K562 (cell line): ENCODE data around the gene SPAG17. TPM values are rescaled to one million over a fixed set of nuclear protein-coding genes. Genes with fewer than 3 reads are reported as not detected.

Experiments
- ATAC-seq: fragments of 200-7000 bp; cut with Tn5 transposase; 3 replicates; pipeline ENCODE4 v1.9.1; 2020; ENCODE audit warnings: moderate library complexity
- BruUV-seq: library from RNA; stranded (reverse); fragments of 400-500 nt; replicated peaks from 2 replicates; lab custom pipeline; 2021; lab: Mats Ljungman, UMichigan
- CTCF ChIA-PET: fragments of 300-600 bp; formaldehyde crosslinking; extraction: SDS; loops from one replicate; lab custom pipeline; 2021; ENCODE audit warnings: low intra/inter-chr PET ratio; lab: Yijun Ruan, JAX
- POLR2A ChIA-PET: fragments of 300-600, 350-650 bp; sonication (Branson Sonifier 250); formaldehyde crosslinking; extraction: SDS; loops from one replicate; lab custom pipeline; 2021; ENCODE audit warnings: antibody characterized with exemption, inconsistent platforms; lab: Yijun Ruan, JAX
- DNase-seq, 4 experiments: peaks; one replicate each; pipeline versions ENCODE4 v3.0.0 to v3.0.0-alpha.2; 2011 to 2018; ENCODE audit warnings: low spot score in 3 of 4, mixed read lengths in 3 of 4; ENCODE audit errors: extremely low read depth in 1 of 4
- FAIRE-seq: peaks from 2 replicates; lab custom pipeline; 2011; peaks lifted over from hg19 to GRCh38; lab: Jason Lieb, UNC
- H2AFZ ChIP-seq: 2 replicates; pipeline ENCODE4 v1.6.0; 2011; ENCODE audit warnings: low read depth, low read length, control low read depth, inconsistent platforms
- H3K27ac ChIP-seq: fragments of 200-600 bp; 3 replicates; pipeline ENCODE4 v1.8.0; 2011; ENCODE audit warnings: low read depth, mild to moderate bottlenecking, control low read depth, inconsistent platforms, low read length, moderate library complexity, mixed read lengths; ENCODE audit errors: extremely low read depth
- H3K27me3 ChIP-seq, 2 experiments: fragments of 300-600 bp in 1 of 2; 2 replicates in 1 of 2; 3 replicates in 1 of 2; pipeline versions ENCODE4 v1.6.0 to v1.8.0; 2011; ENCODE audit warnings: inconsistent platforms in 2 of 2, low read length in 2 of 2, mild to moderate bottlenecking in 1 of 2, mixed read lengths in 1 of 2, moderate library complexity in 1 of 2; ENCODE audit not compliant: control insufficient read depth in 2 of 2, insufficient read depth in 2 of 2
- H3K36me3 ChIP-seq: fragments of 300-600 bp; 3 replicates; pipeline ENCODE4 v1.8.0; 2011; ENCODE audit warnings: mild to moderate bottlenecking, low read length, inconsistent platforms; ENCODE audit not compliant: control insufficient read depth, insufficient read depth
- H3K4me1 ChIP-seq, 2 experiments: fragments of 200-600 bp in 1 of 2; replicated peaks in 1 of 2; 2 replicates in 1 of 2; 3 replicates in 1 of 2; pipeline versions ENCODE4 v1.5.1 to v1.8.0; 2011; ENCODE audit warnings: inconsistent platforms in 2 of 2, low read length in 2 of 2, mild to moderate bottlenecking in 1 of 2, mixed read lengths in 1 of 2, moderate library complexity in 1 of 2; ENCODE audit not compliant: control insufficient read depth in 2 of 2, insufficient read depth in 2 of 2
- H3K4me2 ChIP-seq: 2 replicates; pipeline ENCODE4 v1.6.1; 2011; ENCODE audit warnings: low read length, control low read depth, inconsistent platforms, mixed read lengths; ENCODE audit not compliant: insufficient read depth
- H3K4me3 ChIP-seq: fragments of 200-600 bp; sonication (generic), shearing (Covaris generic); 2 replicates; pipeline ENCODE4 v1.5.1; 2016; ENCODE audit warnings: control low read depth, inconsistent platforms
- H3K79me2 ChIP-seq: fragments of 200-600 bp; 3 replicates; pipeline ENCODE4 v1.8.0; 2011; ENCODE audit warnings: low read length, inconsistent platforms; ENCODE audit not compliant: control insufficient read depth, insufficient read depth
- H3K9ac ChIP-seq, 2 experiments: 2 replicates each; pipeline versions ENCODE4 v1.6.0 to v1.6.1; 2011; ENCODE audit warnings: low read depth in 2 of 2, low read length in 2 of 2, control low read depth in 1 of 2, inconsistent platforms in 1 of 2, mild to moderate bottlenecking in 1 of 2, mixed read lengths in 1 of 2; ENCODE audit not compliant: insufficient read depth in 1 of 2
- H3K9me1 ChIP-seq: one replicate; pipeline ENCODE4 v1.6.0; 2011; ENCODE audit warnings: inconsistent platforms, mild to moderate bottlenecking, low read length, moderate library complexity; ENCODE audit not compliant: control insufficient read depth, insufficient read depth
- H3K9me3 ChIP-seq: replicated peaks from 2 replicates; pipeline ENCODE4 v1.5.1; 2011; ENCODE audit warnings: low read depth, low read length, inconsistent platforms; ENCODE audit not compliant: control insufficient read depth, insufficient read depth
- H4K20me1 ChIP-seq: replicated peaks from 2 replicates; pipeline ENCODE4 v1.6.1; 2011; ENCODE audit warnings: low read length, inconsistent platforms, mixed read lengths; ENCODE audit not compliant: control insufficient read depth, insufficient read depth
- CLOCK ChIP-seq: fragments of 250-450 bp; sonication (Bioruptor Pico); IDR thresholded peaks from 2 replicates; pipeline ENCODE4 v1.4.0; 2020; ENCODE audit warnings: mild to moderate bottlenecking, moderate library complexity, borderline replicate concordance
- CTCF ChIP-seq, 3 experiments: IDR thresholded peaks in 2 of 3; conservative IDR thresholded peaks in 1 of 3; 2 replicates each; pipeline ENCODE4 v1.5.1; 2011 to 2012; ENCODE audit warnings: low read length in 3 of 3, mild to moderate bottlenecking in 3 of 3, control low read depth in 2 of 3, improper control_type of control experiment in 1 of 3, inconsistent platforms in 1 of 3, low read depth in 1 of 3, mixed read lengths in 1 of 3, moderate library complexity in 1 of 3; ENCODE audit not compliant: insufficient read depth in 2 of 3
- DEAF1 ChIP-seq: fragments of 450-650 bp; formaldehyde crosslinking; IDR thresholded peaks from 2 replicates; pipeline ENCODE4 v1.4.0; 2020; ENCODE audit warnings: mild to moderate bottlenecking, moderate library complexity
- HMBOX1 ChIP-seq: sonication (generic); IDR thresholded peaks from 2 replicates; pipeline ENCODE4 v1.6.1; 2016
- KLF6 ChIP-seq: fragments of 250-450 bp; sonication (Bioruptor Pico); IDR thresholded peaks from 2 replicates; pipeline ENCODE4 v1.4.0; 2020; ENCODE audit warnings: mild to moderate bottlenecking, moderate library complexity, borderline replicate concordance
- RAD21 ChIP-seq, 2 experiments: fragments of 250-450 bp in 1 of 2; fragments of 450-650 bp in 1 of 2; sonication (Bioruptor Pico) in 1 of 2; formaldehyde crosslinking in 1 of 2; IDR thresholded peaks in 1 of 2; conservative IDR thresholded peaks in 1 of 2; 2 replicates each; pipeline versions ENCODE4 v1.4.0 to v1.8.0; 2020 to 2022; ENCODE audit warnings: mild to moderate bottlenecking in 2 of 2, moderate library complexity in 1 of 2
- SMC3 ChIP-seq: conservative IDR thresholded peaks from 2 replicates; pipeline ENCODE4 v1.6.1; 2011; ENCODE audit warnings: low read depth, low read length, improper control_type of control experiment; ENCODE audit not compliant: insufficient read depth
- WGBS: fragments of 100-300 bp; shearing (Covaris generic); methylation state at CpG from one replicate; pipeline ENCODE4 v1.1.6; 2016; ENCODE audit warnings: low coverage, mixed read lengths; ENCODE audit not compliant: insufficient coverage; ENCODE audit errors: missing lambda C conversion rate; 5-methylcytosine and 5-hydroxymethylcytosine counted together
- in situ Hi-C: fragments of 300-500 bp; cut with MboI; formaldehyde crosslinking; loops from 4 replicates; pipeline ENCODE4 v1.15.0; 2018; ENCODE audit warnings: inconsistent platforms, mixed read lengths
- intact Hi-C: fragments of 100-400 bp; cut with micrococcal nuclease; formaldehyde crosslinking; loops from 2 replicates; pipeline ENCODE4 v1.14.2; 2022
- polyA plus RNA-seq, 8 experiments: library from polyadenylated mRNA; depleted of rRNA in 4 of 8; stranded (reverse) in 5 of 8; unstranded in 3 of 8; fragments of >200 nt; fragmentation: Nextera tagmentation in 2 of 8; fragmentation: Illumina TruSeq in 1 of 8; extraction: Ambion mirVana in 2 of 8; extraction: Trizol in 1 of 8; gene quantifications; 2 replicates each; pipeline versions ENCODE4 v1.2.1 to v1.2.3, GENCODE V29; 2011 to 2014; ENCODE audit warnings: inconsistent platforms in 1 of 8, missing spikeins in 1 of 8
- total RNA-seq, 7 experiments: library from RNA; depleted of rRNA in 6 of 7; stranded (reverse); fragments of >200 nt in 6 of 7; fragmentation: Illumina TruSeq in 2 of 7; extraction: Trizol in 2 of 7; gene quantifications; 2 replicates each; pipeline versions ENCODE4 v1.2.1 to v1.2.3, GENCODE V29; 2011 to 2021; ENCODE audit warnings: low replicate concordance in 1 of 7

Gene SPAG17
- total and polyA plus RNA-seq, 9 of the 15 experiments (the other 6 are each of a cell fraction or from before 2014, with no cell fraction given): 0.07 to 2.1 (median 1.5) TPM

GRCh38 chr1:118154220-118154619, 30.8 kb downstream of the SPAG17 start:
- intact Hi-C loops: loop anchor here (1.0 to 5.0 kb wide), 3 partner anchors 77 to 855 kb away; no protein-coding TSS in a partner anchor
- H3K36me3 ChIP-seq: no peaks in the 10 kb centered on the region
- H4K20me1 ChIP-seq: no peaks in the 10 kb centered on the region
- no peak overlapping the region for H2AFZ ChIP-seq
- H3K9me1 ChIP-seq: no peaks in the 10 kb centered on the region
- no peak overlapping the region for H3K4me2 ChIP-seq
- H3K27me3 ChIP-seq: no peaks in the 10 kb centered on the region
- H3K4me3 ChIP-seq: no peak overlapping the region
- BruUV-seq: no TSS peak
- FAIRE-seq (peak; percentile 37), ATAC-seq (peak; percentile 75), DNase-seq (peak in 2 of 4 experiments; percentile 15 to 26)
- H3K9me3 ChIP-seq: no peaks in the 10 kb centered on the region
- no peak overlapping the region for H3K9ac ChIP-seq
- no peaks in the 10 kb centered on the region; a peak in 1 of 5 replicates for H3K4me1 ChIP-seq
- CTCF ChIA-PET: interaction anchor here (0.8 to 1.1 kb wide), 3 partner anchors 53 to 1133 kb away, joined by 3 to 4 read pairs (median 4); no protein-coding TSS in a partner anchor
- POLR2A ChIA-PET: interaction anchor here (0.8 to 1.7 kb wide), 2 partner anchors 25 to 857 kb away, joined by 3 read pairs; no protein-coding TSS in a partner anchor
- no peak overlapping the region for H3K27ac ChIP-seq
- WGBS: 11% methylated on average over 1 of the region's 1 CpG
- H3K79me2 ChIP-seq: no peaks in the 10 kb centered on the region
- in situ Hi-C loops: no loop called here
- TF ChIP-seq RAD21 (CRISPR knock-in tag; conservative IDR thresholded peaks at IDR 0.05 in 1 of 2, IDR thresholded peaks at IDR 0.05 in 1 of 2): peak; percentile 86 to 94
- 0 out of 2 replicates have a peak, but pooled peaks have one; percentile 37 for TF ChIP-seq SMC3
- TF ChIP-seq HMBOX1: 0 out of 2 replicates have a peak, but pooled peaks have one; percentile 25
- peak; percentile 76 for TF ChIP-seq DEAF1
- no peak for TF ChIP-seq CLOCK
- no peak for TF ChIP-seq KLF6
- TF ChIP-seq CTCF (IDR thresholded peaks at IDR 0.05 in 2 of 3, conservative IDR thresholded peaks at IDR 0.05 in 1 of 3; ENCODE audit: insufficient read depth in 2 of 3, low read depth in 1 of 3, low read length in 3 of 3): peak; percentile 31 to 73 (median 51)
